LNCaP clone FGC (cell line): ENCODE measurements around the gene BRWD1.

Experiments
- DNase-seq: peaks from one replicate; pipeline ENCODE4 v3.0.0-alpha.2; 2011; ENCODE audit warnings: low read depth
- H3K4me3 ChIP-seq: 2 replicates; pipeline ENCODE4 v1.5.1; 2011; ENCODE audit warnings: mild to moderate bottlenecking, low read depth, low read length, control low read depth
- CTCF ChIP-seq: IDR thresholded peaks from 2 replicates; pipeline ENCODE4 v1.5.1; 2012; ENCODE audit warnings: mild to moderate bottlenecking; ENCODE audit not compliant: control insufficient read depth, insufficient read depth; ENCODE audit errors: extremely low read depth

BRWD1 gene

GRCh38 chr21:39288987-39289386 is 24.4 kb downstream of the BRWD1 start:
- DNase-seq, result no peak
- no peak overlapping the region for H3K4me3 ChIP-seq
- TF ChIP-seq CTCF, result no peak

- TF ChIP-seq CTCF, result no peak
- no peak overlapping the region for H3K4me3 ChIP-seq
- no peak for DNase-seq
Observed at GRCh38 chr21:39282911-39283310, 30.5 kb downstream of the BRWD1 start.

GRCh38 chr21:39281853-39282252 is 31.6 kb downstream of the BRWD1 start:
- no peak overlapping the region for H3K4me3 ChIP-seq
- no peak for TF ChIP-seq CTCF
- no peak for DNase-seq

- DNase-seq, result no peak
- no peak for TF ChIP-seq CTCF
- H3K4me3 ChIP-seq, result no peak overlapping the region
Observed at GRCh38 chr21:39281207-39281606, 32.2 kb downstream of the BRWD1 start.

GRCh38 chr21:39269620-39270019 is 43.8 kb downstream of the BRWD1 start:
- no peak for DNase-seq
- H3K4me3 ChIP-seq, result no peak overlapping the region
- no peak for TF ChIP-seq CTCF

- no peak for TF ChIP-seq CTCF
- DNase-seq, result no peak
- no peak overlapping the region for H3K4me3 ChIP-seq
Observed at GRCh38 chr21:39265603-39266002, 47.8 kb downstream of the BRWD1 start.

- no peak overlapping the region for H3K4me3 ChIP-seq
- no peak for DNase-seq
- TF ChIP-seq CTCF, result no peak
Observed at GRCh38 chr21:39263372-39263771, 50.1 kb downstream of the BRWD1 start.
